Activated gamma-delta T cell treated with anti-CD3 and anti-CD28 coated beads, Interleukin-2, amount 50 U/mL, for 16 hours (primary cell): ENCODE results near the gene MRPS27.

Experiments used
- DNase-seq: peaks from one replicate; pipeline ENCODE4 v3.0.0-alpha.2; 2020; ENCODE audit warnings: low read depth

The MRPS27 gene

GRCh38 chr5:72290356-72291133 lies 29.5 kb downstream of the MRPS27 start:
- no peak for DNase-seq

- no peak for DNase-seq
Measured at GRCh38 chr5:72288924-72289323, 31.1 kb downstream of the MRPS27 start.

GRCh38 chr5:72286798-72287197 lies 33.2 kb downstream of the MRPS27 start:
- no peak for DNase-seq

- no peak for DNase-seq
Measured at GRCh38 chr5:72285424-72285821, 34.6 kb downstream of the MRPS27 start.

- no peak for DNase-seq
Measured at GRCh38 chr5:72284559-72285423, 35.2 kb downstream of the MRPS27 start.

- DNase-seq, result no peak
Measured at GRCh38 chr5:72283358-72283757, 36.7 kb downstream of the MRPS27 start.

- DNase-seq, result no peak
Measured at GRCh38 chr5:72282878-72283277, 37.2 kb downstream of the MRPS27 start.

- no peak for DNase-seq
Measured at GRCh38 chr5:72281764-72282499, 38.1 kb downstream of the MRPS27 start.

GRCh38 chr5:72281430-72281763 lies 38.6 kb downstream of the MRPS27 start:
- DNase-seq, result no peak

GRCh38 chr5:72280581-72281069 lies 39.4 kb downstream of the MRPS27 start:
- no peak for DNase-seq

GRCh38 chr5:72276219-72276752 lies 43.8 kb downstream of the MRPS27 start:
- DNase-seq, result no peak

- no peak for DNase-seq
Measured at GRCh38 chr5:72273547-72273946, 46.5 kb downstream of the MRPS27 start.

- no peak for DNase-seq
Measured at GRCh38 chr5:72272398-72272797, 47.6 kb downstream of the MRPS27 start.

- DNase-seq, result no peak
Measured at GRCh38 chr5:72271702-72272101, 48.3 kb downstream of the MRPS27 start.

GRCh38 chr5:72270037-72270436 lies 50.0 kb downstream of the MRPS27 start:
- DNase-seq, result no peak

GRCh38 chr5:72269411-72269780 lies 50.6 kb downstream of the MRPS27 start:
- no peak for DNase-seq

GRCh38 chr5:72268753-72269410 lies 51.2 kb downstream of the MRPS27 start:
- DNase-seq, result peak; percentile 19

- no peak for DNase-seq
Measured at GRCh38 chr5:72268260-72268659, 51.8 kb downstream of the MRPS27 start.

GRCh38 chr5:72267685-72268084 lies 52.4 kb downstream of the MRPS27 start:
- no peak for DNase-seq

- DNase-seq, result no peak
Measured at GRCh38 chr5:72266862-72267261, 53.2 kb downstream of the MRPS27 start.

GRCh38 chr5:72265032-72265877 lies 54.8 kb downstream of the MRPS27 start:
- DNase-seq, result no peak
